HG03280 (cell line): ENCODE data around the gene PLCL1.
A peak's percentile ranks its signal among the peaks of the same experiment; 100 is the strongest.
"Not testable (repeated sequence)": the region's sequence is repeated elsewhere in the genome, so short reads cannot be mapped to it uniquely, and the experiment has no call there.

ENCODE experiments used
- ATAC-seq: cut with Tn5 transposase; IDR thresholded peaks from one replicate; pipeline ENCODE4 v1.9.1; 2021; ENCODE audit warnings: mild to moderate bottlenecking, moderate library complexity; ENCODE audit not compliant: unreplicated experiment

Gene PLCL1

GRCh38 chr2:197993830-197994229, 189.4 kb downstream of the PLCL1 start:
- ATAC-seq: no peak

- no peak for ATAC-seq
These were observed 190.4 kb downstream of the PLCL1 start for GRCh38 chr2:197994751-197995150.

- no peak for ATAC-seq
These were observed 192.2 kb downstream of the PLCL1 start for GRCh38 chr2:197996583-197996982.

GRCh38 chr2:197997083-197997541, 192.7 kb downstream of the PLCL1 start:
- no peak for ATAC-seq

GRCh38 chr2:197998702-197999101, 194.3 kb downstream of the PLCL1 start:
- ATAC-seq: no peak

GRCh38 chr2:198000417-198000816, 196.0 kb downstream of the PLCL1 start:
- ATAC-seq: no peak

- ATAC-seq: no peak
These were observed 199.8 kb downstream of the PLCL1 start for GRCh38 chr2:198004173-198004572.

GRCh38 chr2:198004921-198005829, 200.8 kb downstream of the PLCL1 start:
- peak; percentile 82 for ATAC-seq

- ATAC-seq: no peak
These were observed 202.3 kb downstream of the PLCL1 start for GRCh38 chr2:198006733-198007132.

GRCh38 chr2:198008230-198008629, 203.8 kb downstream of the PLCL1 start:
- ATAC-seq: no peak

GRCh38 chr2:198012025-198012424, 207.6 kb downstream of the PLCL1 start:
- no peak for ATAC-seq

- no peak for ATAC-seq
These were observed 211.8 kb downstream of the PLCL1 start for GRCh38 chr2:198016243-198016642.

GRCh38 chr2:198017068-198017467, 212.7 kb downstream of the PLCL1 start:
- ATAC-seq: no peak

GRCh38 chr2:198028955-198029354, 224.6 kb downstream of the PLCL1 start:
- ATAC-seq: no peak

- ATAC-seq: not testable (repeated sequence)
These were observed 225.2 kb downstream of the PLCL1 start for GRCh38 chr2:198029576-198029975.

- ATAC-seq: no peak
These were observed 229.2 kb downstream of the PLCL1 start for GRCh38 chr2:198033626-198034025.

GRCh38 chr2:198036029-198036879, 231.9 kb downstream of the PLCL1 start:
- ATAC-seq: peak; percentile 48

- ATAC-seq: no peak
These were observed 236.4 kb downstream of the PLCL1 start for GRCh38 chr2:198040835-198041234.

- peak; percentile 70 for ATAC-seq
These were observed 237.8 kb downstream of the PLCL1 start for GRCh38 chr2:198042189-198042588.

GRCh38 chr2:198044777-198045176, 240.4 kb downstream of the PLCL1 start:
- no peak for ATAC-seq

GRCh38 chr2:198045227-198045626, 240.8 kb downstream of the PLCL1 start:
- no peak for ATAC-seq

GRCh38 chr2:198052741-198053140, 248.3 kb downstream of the PLCL1 start:
- ATAC-seq: no peak
